PFSK-1 (cell line): ENCODE data around the gene TP53AIP1.

Source experiments
- POLR2AphosphoS5 ChIP-seq: IDR thresholded peaks from 2 replicates; pipeline ENCODE4 v1.6.1; 2012; ENCODE audit warnings: low read depth, mild to moderate bottlenecking, control low read depth, low read length, moderate library complexity
- SIN3A ChIP-seq: IDR thresholded peaks from 2 replicates; pipeline ENCODE4 v1.6.1; 2012; ENCODE audit warnings: mild to moderate bottlenecking, low read length, moderate library complexity, borderline replicate concordance; ENCODE audit not compliant: insufficient read depth

DNA sequence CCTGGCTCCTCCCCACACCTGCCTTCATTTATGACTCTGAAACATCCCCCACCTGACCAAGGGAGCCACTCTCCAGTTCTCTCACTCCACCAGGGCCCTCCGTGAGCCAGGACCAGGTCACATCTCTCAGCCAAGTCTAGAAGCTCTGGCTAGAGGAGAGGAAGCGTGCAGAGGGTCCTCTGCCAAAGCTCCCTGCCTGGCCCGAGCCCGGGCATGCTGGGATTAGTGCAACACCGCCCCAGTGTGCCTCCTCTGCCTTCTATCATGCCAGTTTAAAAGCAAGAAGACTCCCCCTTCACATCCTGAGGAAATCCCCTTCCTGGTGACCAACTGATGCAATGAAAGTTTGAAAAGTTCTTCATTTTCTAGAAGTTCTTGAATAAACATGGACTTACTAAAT is 23.5 kb downstream of the TP53AIP1 start:
- TF ChIP-seq POLR2AphosphoS5, result no peak
- TF ChIP-seq SIN3A, result no peak
